ELF-1 (cell line): Measurements from ENCODE around the gene RFX4.
A peak's percentile ranks its signal among the peaks of the same experiment; 100 is the strongest.
"Not testable (repeated sequence)": the region's sequence is repeated elsewhere in the genome, so short reads cannot be mapped to it uniquely, and the experiment has no call there.

Experiments
- DNase-seq: peaks from one replicate; pipeline ENCODE4 v3.0.0-alpha.2; 2016; ENCODE audit warnings: low read depth, low spot score

RFX4 gene

DNA sequence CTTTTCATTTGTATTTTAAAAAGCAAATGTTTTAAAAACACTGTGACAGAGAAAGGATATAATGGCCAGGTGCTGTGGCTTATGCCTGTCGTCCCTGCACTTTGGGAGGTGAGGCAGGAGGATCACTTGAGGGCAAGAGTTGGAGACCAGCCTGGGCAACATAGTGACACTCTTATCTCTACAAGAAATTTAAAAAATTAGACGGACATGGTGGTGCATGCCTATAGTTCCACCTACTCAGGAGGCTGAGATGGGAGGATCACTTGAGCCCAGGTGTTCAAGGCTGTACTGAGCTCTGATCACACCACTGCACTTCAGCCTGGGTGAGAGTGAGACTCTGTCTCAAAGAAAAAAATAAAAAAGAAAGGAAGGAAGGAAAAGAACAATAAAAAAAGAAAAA, 7.8 kb downstream of the RFX4 start:
- DNase-seq: no peak

DNA sequence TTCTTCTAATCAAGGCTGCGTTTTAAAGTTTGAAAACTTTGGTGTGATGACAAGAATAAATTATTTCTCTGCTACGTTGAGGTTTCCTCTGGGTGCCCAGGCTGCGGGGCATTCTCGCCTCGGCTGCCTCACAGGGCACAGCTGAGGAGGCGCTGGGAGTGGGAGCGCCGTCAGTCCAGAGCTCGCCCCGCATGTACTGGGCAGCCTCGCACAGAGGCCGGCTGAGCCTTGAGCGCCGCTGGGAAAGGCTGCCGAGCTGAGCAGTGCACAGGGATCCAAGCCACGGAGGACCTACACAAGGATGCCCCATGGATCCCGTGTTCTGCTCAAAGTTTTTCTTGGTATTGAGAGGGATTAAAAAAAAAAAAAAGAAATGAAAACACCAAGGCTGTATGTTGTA, 11.6 kb downstream of the RFX4 start:
- no peak for DNase-seq

DNA sequence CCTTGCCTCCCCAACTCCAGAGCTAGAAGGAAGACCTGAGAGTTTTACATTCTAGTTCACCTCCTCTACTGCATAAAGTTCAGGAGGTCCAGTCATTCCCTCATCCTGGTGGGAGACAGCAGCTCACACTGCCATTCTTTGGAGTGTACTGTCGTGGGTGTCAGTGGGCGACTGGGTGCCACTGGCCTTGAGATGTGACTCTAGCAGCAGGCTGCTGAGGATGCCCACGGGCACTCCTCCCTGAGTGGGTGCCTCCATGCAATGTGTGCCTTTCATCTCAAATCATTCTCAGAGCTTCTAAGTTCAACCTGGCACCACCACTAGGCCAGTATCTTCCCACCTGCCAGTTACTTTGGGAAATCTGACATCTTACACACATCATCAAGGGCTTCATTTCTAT, 12.5 kb downstream of the RFX4 start:
- no peak for DNase-seq

DNA sequence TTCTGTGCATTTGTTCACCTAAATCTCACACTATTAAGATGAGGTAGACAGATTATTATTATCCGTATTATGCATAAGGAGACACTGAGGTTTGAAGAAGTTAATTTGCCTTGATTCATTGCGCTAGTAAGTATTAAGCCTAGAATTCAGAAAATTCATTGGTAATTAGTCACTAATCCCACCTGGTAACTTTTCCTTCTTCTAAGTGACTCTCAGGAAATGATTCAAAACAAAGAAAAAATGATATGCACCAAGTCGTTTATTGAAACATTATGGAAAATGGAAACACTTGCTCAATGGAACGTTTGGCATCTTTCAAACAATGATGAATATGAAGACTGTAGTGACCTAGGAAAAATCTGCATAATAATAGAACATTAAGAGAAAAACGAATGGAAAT, 15.2 kb downstream of the RFX4 start:
- no peak for DNase-seq

DNA sequence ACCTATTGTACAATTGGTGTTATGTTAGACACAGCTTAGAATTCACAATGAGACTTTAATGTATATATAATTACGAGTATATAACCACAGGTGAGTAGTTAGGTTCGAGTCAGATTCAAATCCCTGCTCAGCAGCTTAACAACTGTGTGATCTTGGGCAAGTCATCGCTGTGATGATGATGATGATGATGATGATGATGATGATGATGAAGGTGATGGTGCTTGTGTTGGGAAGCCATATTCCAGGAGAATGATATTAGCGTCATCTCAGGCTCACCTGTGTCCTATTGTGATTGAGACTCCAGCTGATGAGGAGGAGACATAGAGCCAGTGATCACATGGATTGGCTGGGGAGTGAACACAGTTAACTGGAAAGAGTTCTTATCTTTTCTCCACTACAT, 16.5 kb downstream of the RFX4 start:
- no peak for DNase-seq

DNA sequence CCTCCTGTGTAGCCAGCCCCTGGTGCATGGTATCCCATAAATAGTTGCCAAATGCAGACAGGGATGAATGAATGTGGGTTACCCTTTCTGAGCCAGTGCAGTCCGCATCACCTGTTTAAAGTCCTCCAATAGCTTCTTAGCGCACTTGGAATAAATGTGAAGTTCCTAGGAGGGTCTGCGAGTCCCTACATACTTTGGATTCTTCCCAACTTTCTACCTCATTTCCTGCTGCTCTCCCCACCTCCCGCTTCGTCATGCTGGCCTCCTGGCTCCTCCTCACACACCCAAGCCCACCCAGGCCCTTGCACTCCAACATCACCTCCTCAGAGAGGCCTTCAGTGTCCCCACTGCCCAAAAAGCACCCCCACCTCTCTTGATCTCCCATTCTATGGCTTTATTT, 17.7 kb downstream of the RFX4 start:
- peak; percentile 46 for DNase-seq

DNA sequence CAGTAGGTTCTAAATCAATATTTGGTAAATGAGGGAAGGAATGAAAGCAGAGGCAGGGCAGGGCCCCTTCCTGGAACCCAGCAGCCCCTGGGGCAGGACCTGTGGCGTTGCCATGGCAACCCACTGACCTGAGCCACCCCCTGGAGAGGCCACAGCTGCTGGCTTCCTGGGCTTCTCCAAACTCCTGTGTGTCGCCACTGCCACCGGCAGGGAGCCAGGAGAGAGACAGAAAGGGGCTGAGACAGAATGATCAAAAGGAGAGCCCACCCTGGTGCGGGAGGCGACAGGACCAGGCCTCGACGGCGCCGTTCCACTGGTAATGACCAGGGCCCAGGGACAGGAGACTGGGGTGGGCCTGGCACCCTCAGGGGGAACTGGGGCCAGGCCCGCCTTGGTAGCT, 18.2 kb downstream of the RFX4 start:
- DNase-seq: peak; percentile 90

DNA sequence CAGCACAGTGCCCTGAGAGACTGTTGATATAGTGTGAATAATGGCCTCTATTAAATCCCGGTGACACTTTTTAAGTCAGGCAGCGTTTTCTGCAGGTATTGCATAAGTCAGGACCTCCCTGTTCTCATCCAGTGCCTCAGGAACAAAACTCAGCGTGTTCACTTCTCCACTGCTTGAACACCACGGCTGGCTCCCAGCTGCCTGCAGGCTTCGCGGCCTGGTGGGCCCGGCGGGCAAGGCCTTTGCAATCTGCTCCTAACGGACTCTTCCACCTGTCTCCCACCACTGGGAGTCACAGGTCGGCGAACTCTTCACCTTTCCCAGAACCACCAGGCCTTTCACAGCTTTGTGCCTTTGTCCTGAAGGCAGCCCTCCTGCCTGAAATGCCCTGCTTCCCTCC, 18.7 kb downstream of the RFX4 start:
- peak; percentile 40 for DNase-seq

DNA sequence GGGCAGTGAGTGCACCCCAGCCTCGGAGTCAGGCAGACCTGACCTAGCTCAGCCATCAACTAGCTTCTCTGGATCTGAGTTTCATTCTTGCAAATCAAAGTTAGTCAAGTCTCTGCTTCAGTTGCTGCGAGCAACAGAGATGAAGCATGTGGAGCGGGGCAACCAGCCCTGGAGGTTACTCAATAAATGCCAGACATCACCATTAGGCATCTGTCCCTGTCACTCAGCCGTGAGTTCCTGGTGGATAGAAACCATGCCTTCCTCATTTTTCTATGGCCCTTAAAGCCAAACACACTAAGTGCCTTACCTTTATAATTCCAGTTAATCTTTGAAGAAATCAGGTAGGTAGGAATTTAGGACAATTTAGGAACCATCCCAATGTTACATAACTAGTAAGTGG, 19.3 kb downstream of the RFX4 start:
- DNase-seq: peak; percentile 14

DNA sequence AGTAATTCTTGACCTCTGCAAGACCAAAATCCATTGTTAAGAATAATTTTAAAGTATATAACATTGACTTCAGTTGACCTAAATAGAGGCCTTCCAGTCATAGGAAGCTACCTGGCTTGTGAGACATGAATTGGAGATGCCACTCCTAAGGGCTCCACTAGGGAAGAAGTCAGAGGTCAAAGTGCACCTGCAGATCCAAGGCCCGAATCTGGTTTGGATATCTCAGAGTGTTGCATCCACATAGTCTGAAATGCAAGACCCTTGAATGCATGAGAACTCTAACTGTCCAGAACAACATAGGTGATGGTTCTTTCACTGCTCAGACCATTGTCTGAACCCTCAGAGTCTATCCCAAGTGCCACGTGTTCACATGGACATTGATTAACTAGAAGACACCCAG, 22.4 kb downstream of the RFX4 start:
- no peak for DNase-seq

DNA sequence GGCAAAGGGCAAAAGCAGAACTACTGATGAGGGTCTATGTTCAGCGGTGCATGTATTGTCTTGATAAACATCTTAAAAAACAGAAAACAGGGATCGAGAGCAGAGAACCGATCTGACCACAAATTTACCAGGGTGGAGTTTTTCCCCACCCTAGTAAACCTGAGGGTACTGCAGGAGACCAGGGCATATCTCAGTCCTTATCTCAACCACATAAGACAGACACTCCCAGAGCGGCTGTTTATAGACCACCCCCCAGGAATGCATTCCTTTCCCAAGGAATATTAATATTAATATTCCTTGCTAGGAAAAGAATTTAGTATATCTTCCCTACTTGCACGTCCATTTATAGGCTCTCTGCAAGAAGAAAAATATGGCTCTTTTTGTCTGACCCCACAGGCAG, 37.8 kb downstream of the RFX4 start:
- not testable (repeated sequence) for DNase-seq

DNA sequence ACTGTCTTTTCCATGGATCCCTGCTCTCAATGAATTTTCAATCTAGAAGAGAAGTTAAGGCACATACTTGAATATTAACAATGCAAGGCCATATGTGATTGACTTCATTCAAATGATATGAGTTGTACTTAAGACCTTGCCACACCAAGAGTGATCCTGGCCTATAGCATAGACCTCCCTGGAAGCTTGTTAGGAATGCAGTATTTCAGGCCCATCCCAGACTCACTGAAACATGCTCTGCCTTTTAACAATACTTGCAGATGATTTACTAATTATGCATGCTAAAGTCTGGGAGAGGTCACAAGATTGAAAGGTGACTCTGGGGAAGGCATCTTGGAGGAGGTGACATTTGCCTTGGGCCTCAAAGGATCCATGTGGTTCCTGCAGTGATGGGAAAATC, 43.2 kb downstream of the RFX4 start:
- no peak for DNase-seq

DNA sequence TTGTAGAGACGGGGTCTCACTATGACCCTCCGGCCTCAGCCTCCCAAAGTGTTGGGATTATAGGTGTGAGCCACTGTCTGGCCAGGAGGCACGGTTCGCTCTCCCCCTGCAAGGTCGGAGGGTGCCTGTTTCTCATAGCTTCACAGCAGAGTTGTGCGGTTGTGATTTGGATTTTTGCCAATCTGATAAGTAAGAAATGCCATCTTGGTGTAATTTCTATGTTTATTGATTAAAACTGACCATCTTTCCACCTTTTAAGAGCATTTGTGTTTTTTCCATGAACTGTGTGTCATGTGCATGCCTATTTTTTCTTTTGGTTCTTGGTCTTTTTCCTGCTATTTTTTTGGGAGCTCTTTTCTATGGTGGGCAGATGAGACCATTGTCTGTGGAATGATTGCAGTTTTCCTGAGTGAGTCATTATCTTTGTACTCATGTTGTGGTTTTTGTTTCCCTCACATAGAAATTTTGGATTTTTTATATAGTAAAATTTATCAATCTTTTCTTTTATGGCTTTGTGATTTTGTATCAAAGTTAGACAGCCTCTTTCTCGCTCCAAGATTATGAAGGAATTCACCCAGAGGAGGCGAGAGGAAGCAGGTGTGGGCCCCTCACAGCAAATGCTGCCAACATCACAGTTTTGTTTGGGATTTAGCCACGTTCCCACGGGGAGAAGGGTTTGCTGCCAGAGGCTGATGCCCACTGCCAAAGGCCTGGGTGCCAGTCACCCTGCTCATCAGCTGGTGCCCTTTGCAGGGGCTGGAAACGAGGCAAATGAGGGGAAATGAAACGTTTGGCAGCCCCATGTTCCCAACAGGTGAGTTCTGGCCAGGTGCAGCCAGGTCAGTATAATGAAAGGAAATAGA, 47.2 kb downstream of the RFX4 start:
- DNase-seq: no peak

DNA sequence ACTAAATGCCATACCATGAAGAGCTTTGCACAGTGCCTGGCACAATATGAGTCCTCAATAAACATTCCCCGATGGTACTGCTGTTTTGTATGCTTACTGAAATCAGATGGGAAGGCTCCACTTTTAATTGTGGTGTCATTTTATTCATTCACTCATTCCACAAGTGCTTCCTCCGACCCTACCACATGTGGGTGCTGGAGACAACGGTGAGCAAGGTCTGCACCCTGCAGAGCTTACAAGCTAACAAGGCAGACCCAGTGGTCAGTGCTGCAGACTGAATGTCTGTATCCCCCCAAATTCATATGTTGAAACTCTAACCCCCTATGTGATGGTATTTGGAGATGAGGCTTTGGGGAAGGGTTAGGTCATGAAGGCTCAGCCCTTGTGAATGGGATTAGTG, 48.3 kb downstream of the RFX4 start:
- DNase-seq: no peak

DNA sequence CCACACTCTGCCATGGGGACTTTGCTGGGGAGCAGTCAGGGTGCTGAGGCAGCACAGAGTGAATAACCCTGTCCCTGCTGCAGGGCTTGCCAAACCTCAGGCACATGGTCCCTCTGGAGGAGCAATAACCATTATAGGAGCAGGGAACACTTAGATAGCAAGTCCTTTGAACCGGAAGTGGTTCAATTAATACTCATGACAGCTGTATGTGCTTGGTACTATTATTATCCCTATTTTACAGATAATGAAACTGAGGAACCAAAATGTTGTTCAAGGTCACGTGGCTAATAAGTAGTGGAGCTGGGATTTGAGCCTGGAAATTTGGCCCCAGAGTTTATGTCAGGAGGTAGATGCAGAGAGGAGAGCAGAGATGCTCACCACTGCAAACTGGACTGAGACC, 49.0 kb downstream of the RFX4 start:
- no peak for DNase-seq

DNA sequence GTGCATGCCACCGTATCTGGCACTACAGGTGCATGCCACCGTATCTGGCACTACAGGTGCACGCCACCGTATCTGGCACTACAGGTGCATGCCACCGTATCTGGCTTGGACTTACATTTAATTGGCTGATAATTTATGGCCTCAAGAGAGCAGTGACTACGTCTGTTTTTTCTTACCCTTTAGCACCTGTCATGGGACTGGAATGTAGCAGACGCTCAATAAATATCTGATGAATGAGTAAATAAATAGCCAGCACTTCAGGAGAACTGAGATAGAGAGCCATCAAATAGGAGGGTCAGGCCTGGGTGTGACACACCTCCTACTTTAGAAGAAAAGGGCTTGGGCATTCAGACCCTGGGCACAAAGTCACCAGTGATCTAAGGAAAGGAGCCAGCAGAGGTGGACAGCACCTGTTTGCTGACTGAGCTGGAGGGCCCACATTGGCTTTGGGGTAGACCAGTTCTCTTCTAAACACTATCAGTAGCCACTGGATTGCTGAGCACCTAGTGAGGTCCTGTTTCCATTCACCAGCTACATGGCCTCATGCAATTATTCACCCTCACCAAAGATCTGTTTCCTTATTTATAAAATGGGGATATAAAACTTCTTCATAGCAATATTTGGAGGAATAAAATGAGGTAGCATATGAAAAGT, 50.1 kb downstream of the RFX4 start:
- no peak for DNase-seq

DNA sequence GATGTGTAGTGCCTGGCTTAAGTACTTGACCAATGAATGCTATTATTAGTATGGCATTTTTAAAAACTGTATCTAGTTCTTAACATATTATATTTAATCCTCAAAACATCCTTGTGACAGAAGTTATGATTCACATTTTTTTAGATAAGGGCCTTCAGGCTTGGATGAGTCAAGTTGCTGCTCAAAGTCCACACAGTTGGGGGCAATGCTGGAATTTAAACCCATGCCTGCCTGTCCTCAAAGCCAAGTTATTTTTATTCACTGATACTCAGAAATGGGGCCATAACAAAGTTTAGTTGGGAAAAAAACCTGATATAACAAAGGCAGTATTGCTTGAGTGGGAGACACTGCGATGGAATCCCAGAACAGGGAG, 50.6 kb downstream of the RFX4 start:
- DNase-seq: no peak

DNA sequence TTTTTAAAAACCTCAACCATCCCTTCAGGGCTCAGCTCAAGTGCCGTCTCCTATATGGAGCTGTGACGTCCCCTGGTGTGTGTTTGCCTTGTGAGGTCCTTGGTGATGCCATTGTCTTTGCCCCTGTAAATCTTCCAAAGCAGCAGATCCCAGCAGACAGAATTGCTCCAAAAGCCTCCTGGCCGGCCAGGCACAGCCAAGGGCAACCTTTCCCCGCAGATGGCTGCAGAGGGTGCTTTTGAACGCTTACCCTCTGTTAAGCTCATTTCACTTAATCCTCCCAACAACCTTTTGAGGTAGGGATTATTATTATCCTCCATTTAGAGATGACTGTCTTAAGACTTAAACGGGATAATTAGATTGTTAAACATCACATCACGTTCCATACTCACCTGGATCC, 51.4 kb downstream of the RFX4 start:
- DNase-seq: no peak

DNA sequence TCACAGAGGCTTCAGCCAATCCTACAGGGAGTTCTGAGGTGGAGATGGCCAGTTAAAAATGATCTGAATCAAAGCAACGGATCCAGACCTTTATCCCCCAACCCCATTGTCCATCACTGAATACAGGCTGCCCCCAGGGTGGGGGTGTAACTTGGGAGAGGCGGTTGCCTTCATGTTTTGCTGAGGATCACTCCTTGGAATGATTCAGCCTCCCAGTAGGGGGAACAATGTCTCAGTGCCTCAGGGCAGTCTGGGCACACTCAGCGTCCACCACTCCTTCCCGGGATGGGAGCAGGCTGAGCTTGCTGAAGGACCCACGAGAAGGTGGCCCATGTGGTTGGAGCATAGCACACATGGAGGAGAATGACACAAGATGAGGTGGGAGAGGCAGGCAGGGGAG, 60.2 kb downstream of the RFX4 start:
- DNase-seq: peak; percentile 86

DNA sequence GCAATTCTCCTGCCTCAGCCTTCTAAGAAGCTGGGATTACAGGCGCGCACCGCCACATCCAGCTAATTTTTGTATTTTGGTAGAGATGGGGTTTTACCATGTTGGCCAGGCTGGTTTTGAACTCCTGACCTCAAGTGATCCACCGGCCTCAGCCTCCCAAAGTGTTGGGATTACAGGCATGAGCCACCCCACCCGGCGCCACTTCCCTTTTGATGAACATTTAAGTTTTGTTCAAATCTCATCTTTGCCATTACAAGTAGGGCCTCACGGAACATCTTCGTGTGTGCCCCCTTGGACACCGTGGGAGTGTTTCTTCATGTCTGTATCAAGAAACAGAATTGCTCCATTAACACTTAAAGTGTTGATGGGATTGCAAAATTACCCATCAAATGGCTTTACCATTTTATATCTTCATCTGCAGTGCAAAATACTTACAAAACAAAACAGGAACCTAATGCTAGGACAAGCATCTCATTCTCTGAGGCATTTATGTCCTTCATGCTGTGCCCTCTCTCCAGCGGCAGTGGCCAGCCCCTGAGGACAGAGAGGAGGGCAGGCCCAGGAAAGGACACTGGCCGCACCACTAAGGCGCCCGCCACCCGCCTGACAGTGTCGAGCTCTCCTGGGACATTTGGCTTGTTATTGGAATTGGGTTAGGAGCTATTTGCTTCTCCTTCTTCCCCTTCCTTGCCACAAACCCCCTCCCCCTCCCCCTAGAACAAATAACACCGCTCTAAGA, 61.7 kb downstream of the RFX4 start:
- DNase-seq: no peak

DNA sequence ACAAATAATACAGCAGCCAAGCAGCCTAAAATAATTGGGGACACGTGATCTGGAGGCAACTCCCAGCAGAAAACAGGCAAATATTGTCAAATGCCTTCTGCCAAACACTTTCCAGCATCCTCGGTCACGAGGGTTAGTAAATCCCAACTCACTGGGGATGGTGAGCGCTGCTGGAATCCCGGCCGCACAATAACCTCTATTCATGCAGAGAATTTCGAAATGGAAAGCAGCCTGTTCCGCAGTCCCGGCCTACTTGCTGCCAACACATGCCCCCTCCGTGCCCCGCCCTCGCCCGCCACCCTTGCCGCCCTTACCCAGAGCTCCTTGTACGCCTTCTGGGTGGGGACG, 62.2 kb downstream of the RFX4 start:
- no peak for DNase-seq

DNA sequence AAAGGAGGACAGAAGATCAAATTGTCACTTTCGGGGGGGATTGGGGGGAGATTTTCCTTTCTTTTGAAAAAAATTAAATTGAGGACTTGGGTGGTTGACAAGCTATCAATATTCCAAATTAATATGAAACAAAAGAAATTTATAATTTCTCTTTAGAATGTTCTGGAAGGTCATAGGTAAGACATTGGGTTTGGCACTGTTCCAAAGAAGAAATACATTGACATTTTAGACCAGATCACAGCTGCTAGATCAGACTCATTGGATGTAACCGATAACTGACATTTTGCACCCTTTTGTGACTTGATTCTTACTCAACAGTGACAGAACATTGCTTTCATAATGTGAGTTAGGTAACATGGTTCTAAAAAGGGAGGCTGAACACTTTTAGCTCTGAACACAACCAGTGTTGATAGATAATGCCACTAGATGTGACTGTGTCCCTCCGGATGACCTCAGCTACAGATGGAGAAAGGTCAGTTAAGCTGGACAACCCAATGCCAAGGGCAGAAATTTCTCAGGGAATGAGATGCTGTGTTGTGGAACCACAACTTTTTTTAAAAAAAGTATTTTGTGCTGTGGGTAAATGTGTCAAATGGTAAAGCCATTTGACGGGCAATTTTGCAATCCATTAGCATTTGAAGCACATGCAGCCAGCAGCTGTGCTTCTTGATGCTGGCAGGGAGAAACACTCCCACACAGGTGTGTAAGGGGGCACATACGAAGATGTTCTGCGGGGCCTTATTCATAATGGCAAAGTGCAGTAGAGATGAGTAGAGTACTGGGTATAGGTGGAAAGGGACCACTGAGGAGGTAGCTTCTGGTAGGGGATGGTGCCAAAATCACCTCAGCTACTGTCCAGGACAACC, 62.9 kb downstream of the RFX4 start:
- DNase-seq: no peak
